Measurements from ENCODE around the gene STK32C. TPM values are rescaled to one million over a fixed set of nuclear protein-coding genes. Genes with fewer than 3 reads are reported as not detected.

STK32C gene
- total RNA-seq, 4 donors from 2014 or later, result 4.8 to 6.4 (median 5.7) TPM

- intact Hi-C loops (cut with DNase I; ENCODE audit: low total_unique reads), result no loop called here
- no peak overlapping the region for H3K4me3 ChIP-seq (ENCODE audit: low read depth, poor library complexity, severe bottlenecking)
- DNase-seq (ENCODE audit: low spot score in 2 of 2), result no peak
- TF ChIP-seq CTCF (IDR thresholded peaks at IDR 0.05), result no peak
- TF ChIP-seq POLR2A (IDR thresholded peaks at IDR 0.05), result no peak
- WGBS, 2 donors, result 78 to 89% methylated on average over 8 to 13 of the region's 16 CpGs
Observed at GRCh38 chr10:132199854-132200311, 107.9 kb downstream of the STK32C start.

DNA sequence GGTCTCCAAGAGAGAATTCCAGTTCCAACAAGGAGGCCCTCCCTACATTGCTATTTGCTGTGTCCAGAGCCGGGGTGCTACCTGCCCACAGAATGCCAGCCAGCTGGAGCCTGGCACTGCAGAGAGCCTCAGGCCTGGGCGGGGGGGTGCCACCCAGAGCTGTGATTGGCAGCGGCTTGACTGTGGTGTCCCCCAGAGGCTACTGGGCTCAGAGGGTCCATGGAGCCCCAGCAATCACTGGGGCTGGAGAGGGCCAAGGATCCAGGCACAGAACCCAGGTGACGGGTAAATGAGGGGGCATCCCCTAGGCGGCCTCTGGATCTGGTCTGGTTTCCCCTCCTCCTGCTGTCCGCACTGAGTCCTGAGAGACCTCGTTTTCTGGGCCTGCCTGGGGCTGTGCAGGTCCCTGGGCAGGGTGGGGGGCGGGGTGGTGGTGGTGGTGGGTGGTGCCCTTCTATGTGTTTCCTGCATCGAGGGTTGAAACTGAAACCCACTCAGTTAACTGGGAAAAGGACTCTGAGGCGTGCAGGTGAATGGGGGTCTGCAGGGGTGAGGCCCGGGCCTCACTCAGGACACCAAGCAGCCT lies 108.4 kb downstream of the STK32C start:
- H3K4me3 ChIP-seq (ENCODE audit: low read depth, poor library complexity, severe bottlenecking), result no peak overlapping the region
- WGBS, 2 donors, result 68 to 72% methylated on average over 8 to 9 of the region's 11 CpGs
- intact Hi-C loops (cut with DNase I; ENCODE audit: low total_unique reads), result no loop called here
- DNase-seq (ENCODE audit: low spot score in 2 of 2), result no peak
- TF ChIP-seq CTCF (IDR thresholded peaks at IDR 0.05), result no peak
- TF ChIP-seq POLR2A (IDR thresholded peaks at IDR 0.05), result no peak

GRCh38 chr10:132198381-132199181 lies 109.2 kb downstream of the STK32C start:
- no peak for TF ChIP-seq CTCF (IDR thresholded peaks at IDR 0.05)
- no peak for TF ChIP-seq POLR2A (IDR thresholded peaks at IDR 0.05)
- 86 to 88% methylated on average over 11 to 34 of the region's 35 CpGs for WGBS, 2 donors
- intact Hi-C loops (cut with DNase I; ENCODE audit: low total_unique reads), result no loop called here
- no peak for DNase-seq (ENCODE audit: low spot score in 2 of 2)
- no peak overlapping the region for H3K4me3 ChIP-seq (ENCODE audit: low read depth, poor library complexity, severe bottlenecking)

DNA sequence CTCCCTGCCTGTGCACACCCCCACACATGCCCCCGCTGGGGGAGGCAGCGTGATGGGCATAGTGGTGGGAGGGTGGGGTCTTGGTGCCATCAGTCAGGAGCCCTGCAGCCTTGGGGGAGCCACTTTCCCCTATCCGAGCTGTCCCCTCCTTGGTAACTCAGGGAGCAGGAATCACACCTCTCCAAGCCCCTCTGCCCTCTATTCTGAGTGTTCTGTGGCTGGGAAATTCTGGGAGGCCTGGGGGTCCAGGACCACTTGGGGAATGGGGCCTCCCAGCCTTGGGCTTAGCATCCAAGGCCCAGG lies 109.7 kb downstream of the STK32C start:
- no peak overlapping the region for H3K4me3 ChIP-seq (ENCODE audit: low read depth, poor library complexity, severe bottlenecking)
- no peak for DNase-seq (ENCODE audit: low spot score in 2 of 2)
- TF ChIP-seq POLR2A (IDR thresholded peaks at IDR 0.05), result no peak
- no peak for TF ChIP-seq CTCF (IDR thresholded peaks at IDR 0.05)
- 78 to 84% methylated on average over 3 of the region's 3 CpGs for WGBS, 2 donors
- intact Hi-C loops (cut with DNase I; ENCODE audit: low total_unique reads), result no loop called here

- 80 to 83% methylated on average over 21 to 24 of the region's 25 CpGs for WGBS, 2 donors
- no peak overlapping the region for H3K4me3 ChIP-seq (ENCODE audit: low read depth, poor library complexity, severe bottlenecking)
- TF ChIP-seq POLR2A (IDR thresholded peaks at IDR 0.05), result no peak
- TF ChIP-seq CTCF (IDR thresholded peaks at IDR 0.05), result no peak
- intact Hi-C loops (cut with DNase I; ENCODE audit: low total_unique reads), result no loop called here
- no peak for DNase-seq (ENCODE audit: low spot score in 2 of 2)
Observed at GRCh38 chr10:132197271-132198067, 110.3 kb downstream of the STK32C start.
